ENCODE results near the gene SYK. TPM values are rescaled to one million over a fixed set of nuclear protein-coding genes. Genes with fewer than 3 reads are reported as not detected.

The SYK gene
- total and polyA plus RNA-seq, 2 of the 13 experiments (the other 11 are each of a cell fraction or from before 2014, with no cell fraction given) = not detected

GRCh38 chr9:90914868-90915483 lies 113.4 kb downstream of the SYK start (continued):
- peak; percentile 34; the same call in 1 of the 2 replicates for TF ChIP-seq ZNF687 (CRISPR knock-in tag; IDR thresholded peaks at IDR 0.05)
- TF ChIP-seq ELK4 (CRISPR knock-in tag; IDR thresholded peaks at IDR 0.05; ENCODE audit: borderline replicate concordance) = no peak
- TF ChIP-seq ZNF784 (CRISPR knock-in tag; IDR thresholded peaks at IDR 0.05; ENCODE audit: borderline replicate concordance) = peak; percentile 24; the same call in 1 of the 2 replicates
- no peak for TF ChIP-seq TBX3 (IDR thresholded peaks at IDR 0.05; ENCODE audit: borderline replicate concordance)
- no peak for TF ChIP-seq FOXM1 (CRISPR knock-in tag; IDR thresholded peaks at IDR 0.05)
- no peak for TF ChIP-seq THAP8 (CRISPR knock-in tag; IDR thresholded peaks at IDR 0.05; ENCODE audit: borderline replicate concordance)
- no peak for TF ChIP-seq IRX3 (CRISPR knock-in tag; IDR thresholded peaks at IDR 0.05; ENCODE audit: borderline replicate concordance, low read depth)
- peak; percentile 48; the same call in 1 of the 2 replicates for TF ChIP-seq KDM2A (CRISPR knock-in tag; IDR thresholded peaks at IDR 0.05; ENCODE audit: borderline replicate concordance, low read depth)
- TF ChIP-seq ZNF282 (IDR thresholded peaks at IDR 0.05; ENCODE audit: partially characterized antibody) = no peak
- no peak for TF ChIP-seq ZNF205 (CRISPR knock-in tag; IDR thresholded peaks at IDR 0.05)
- 0 out of 2 replicates have a peak, but pooled peaks have one; percentile 20 for TF ChIP-seq KDM4B (CRISPR knock-in tag; IDR thresholded peaks at IDR 0.05)
- no peak for TF ChIP-seq STAT5B (CRISPR knock-in tag; IDR thresholded peaks at IDR 0.05)
- TF ChIP-seq CSRNP2 (CRISPR knock-in tag; conservative IDR thresholded peaks at IDR 0.05; ENCODE audit: low read depth) = no peak
- TF ChIP-seq DBP (CRISPR knock-in tag; IDR thresholded peaks at IDR 0.05; ENCODE audit: not compliant biosample characterization) = no peak
- no peak for TF ChIP-seq ZNF414 (CRISPR knock-in tag; IDR thresholded peaks at IDR 0.05)
- TF ChIP-seq IKZF5 (CRISPR knock-in tag; IDR thresholded peaks at IDR 0.05) = 0 out of 2 replicates have a peak, but pooled peaks have one; percentile 31
- TF ChIP-seq NR2C2 (CRISPR knock-in tag; IDR thresholded peaks at IDR 0.05; ENCODE audit: borderline replicate concordance) = no peak
